HCT116 (cell line): Measurements from ENCODE around the gene CDKAL1. TPM values are rescaled to one million over a fixed set of nuclear protein-coding genes. Genes with fewer than 3 reads are reported as not detected.

Experiments
- ATAC-seq: fragments of 200-7000 bp; cut with Tn5 transposase; 2 replicates; pipeline ENCODE4 v1.9.1; 2020; ENCODE audit warnings: mild to moderate bottlenecking, moderate library complexity
- BruUV-seq: library from RNA; stranded (reverse); fragments of 400-500 nt; replicated peaks from 2 replicates; lab custom pipeline; 2021; lab: Mats Ljungman, UMichigan
- CTCF ChIA-PET: fragments of 300-600 bp; sonication (Branson Sonifier 250); formaldehyde crosslinking; loops from one replicate; lab custom pipeline; 2021; ENCODE audit warnings: antibody characterized with exemption; lab: Charles Lee
- POLR2A ChIA-PET: fragments of 300-600, 350-600 bp; sonication (Branson Sonifier 250); formaldehyde crosslinking; loops from one replicate; lab custom pipeline; 2021; ENCODE audit warnings: antibody characterized with exemption; lab: Charles Lee
- RAD21 ChIA-PET, 2 experiments: fragments of 300-600 bp; sonication (Branson Sonifier 250); formaldehyde crosslinking; loops; one replicate each; lab custom pipeline; 2023; ENCODE audit warnings: low total read pairs in 2 of 2; ENCODE audit not compliant: uncharacterized antibody in 2 of 2, unreplicated experiment in 2 of 2, low non-redundant PET in 1 of 2; lab: Charles Lee
- DNase-seq: peaks from one replicate; pipeline ENCODE4 v3.0.0-alpha.2; 2010; ENCODE audit warnings: low read depth, low spot score
- H2AFZ ChIP-seq: fragments of 200-600 bp; shearing (Covaris generic), sonication (generic); 2 replicates; pipeline ENCODE4 v1.6.1; 2017; ENCODE audit warnings: low read depth, mixed run types, mixed read lengths, antibody characterized with exemption, low read length; ENCODE audit not compliant: poor library complexity, severe bottlenecking
- H3K27ac ChIP-seq: 2 replicates; pipeline ENCODE4 v1.5.1; 2012; ENCODE audit warnings: low read depth, low read length
- H3K27me3 ChIP-seq: fragments of 200-600 bp; sonication (generic); 2 replicates; pipeline ENCODE4 v1.6.1; 2016; ENCODE audit warnings: mixed run types, low read length, mixed read lengths; ENCODE audit not compliant: insufficient read depth
- H3K36me3 ChIP-seq, 2 experiments: fragments of 200-500 bp in 1 of 2; fragments of 200-600 bp in 1 of 2; sonication (Bioruptor generic) in 1 of 2; sonication (generic) in 1 of 2; 2 replicates each; pipeline versions ENCODE4 v1.5.1 to v1.6.1; 2014 to 2016; ENCODE audit warnings: low read length in 2 of 2, inconsistent platforms in 1 of 2, mixed read lengths in 1 of 2, mixed run types in 1 of 2; ENCODE audit not compliant: insufficient read depth in 2 of 2, control insufficient read depth in 1 of 2
- H3K4me1 ChIP-seq, 2 experiments: fragments of 200-600 bp in 1 of 2; sonication (generic) in 1 of 2; 2 replicates each; pipeline versions ENCODE4 v1.5.1 to v1.6.1; 2012 to 2017; ENCODE audit warnings: low read length in 2 of 2, inconsistent platforms in 1 of 2, mild to moderate bottlenecking in 1 of 2, mixed read lengths in 1 of 2, mixed run types in 1 of 2, moderate library complexity in 1 of 2; ENCODE audit not compliant: insufficient read depth in 2 of 2, control insufficient read depth in 1 of 2
- H3K4me2 ChIP-seq: fragments of 200-600 bp; sonication (generic); 2 replicates; pipeline ENCODE4 v1.6.1; 2017; ENCODE audit warnings: mixed run types, low read length, mixed read lengths
- H3K4me3 ChIP-seq, 2 experiments: fragments of 200-600 bp in 1 of 2; sonication (generic) in 1 of 2; replicated peaks in 1 of 2; 2 replicates each; pipeline ENCODE4 v1.5.1; 2011 to 2016; ENCODE audit warnings: low read length in 2 of 2, control low read depth in 1 of 2, low read depth in 1 of 2, mild to moderate bottlenecking in 1 of 2, mixed read lengths in 1 of 2, mixed run types in 1 of 2
- H3K79me2 ChIP-seq: fragments of 200-600 bp; sonication (generic); 2 replicates; pipeline ENCODE4 v1.6.1; 2017; ENCODE audit warnings: mild to moderate bottlenecking, mixed run types, low read length, moderate library complexity, mixed read lengths; ENCODE audit not compliant: insufficient read depth
- H3K9ac ChIP-seq: fragments of 200-600 bp; sonication (generic); 2 replicates; pipeline ENCODE4 v1.6.1; 2016; ENCODE audit warnings: low read length, mixed read lengths
- H3K9me2 ChIP-seq: fragments of 200-600 bp; sonication (generic), shearing (Covaris generic); 2 replicates; pipeline ENCODE4 v1.6.1; 2017; ENCODE audit warnings: mixed run types, mild to moderate bottlenecking, moderate library complexity; ENCODE audit not compliant: insufficient read depth
- H3K9me3 ChIP-seq, 2 experiments: fragments of 200-500 bp in 1 of 2; fragments of 200-600 bp in 1 of 2; sonication (Bioruptor generic) in 1 of 2; sonication (generic) in 1 of 2; 2 replicates each; pipeline ENCODE4 v1.6.1; 2014 to 2017; ENCODE audit warnings: low read length in 2 of 2, mixed read lengths in 2 of 2, inconsistent platforms in 1 of 2, low read depth in 1 of 2, mild to moderate bottlenecking in 1 of 2, mixed run types in 1 of 2, moderate library complexity in 1 of 2; ENCODE audit not compliant: control insufficient read depth in 1 of 2, insufficient read depth in 1 of 2
- H4K20me1 ChIP-seq: fragments of 200-600 bp; sonication (generic), shearing (Covaris generic); 2 replicates; pipeline ENCODE4 v1.6.1; 2017; ENCODE audit warnings: mixed run types, mild to moderate bottlenecking, moderate library complexity; ENCODE audit not compliant: insufficient read depth
- ATF3 ChIP-seq: IDR thresholded peaks from 2 replicates; pipeline ENCODE4 v1.6.1; 2012
- CBX3 ChIP-seq: IDR thresholded peaks from 2 replicates; pipeline ENCODE4 v1.6.1; 2012; ENCODE audit warnings: low read depth
- CEBPB ChIP-seq: IDR thresholded peaks from 2 replicates; pipeline ENCODE4 v1.6.1; 2012; ENCODE audit warnings: low read depth
- CTCF ChIP-seq, 3 experiments: fragments of 200-600 bp in 1 of 3; sonication (generic) in 1 of 3; IDR thresholded peaks in 2 of 3; conservative IDR thresholded peaks in 1 of 3; 2 replicates each; pipeline ENCODE4 v1.5.1; 2012 to 2017; ENCODE audit warnings: low read depth in 2 of 3, low read length in 2 of 3, antibody characterized with exemption in 1 of 3, borderline replicate concordance in 1 of 3, control low read depth in 1 of 3, mild to moderate bottlenecking in 1 of 3, mixed read lengths in 1 of 3, mixed run types in 1 of 3, moderate library complexity in 1 of 3; ENCODE audit not compliant: insufficient read depth in 1 of 3
- EGR1 ChIP-seq: IDR thresholded peaks from 2 replicates; pipeline ENCODE4 v1.6.1; 2012; ENCODE audit warnings: low read depth
- ELF1 ChIP-seq: IDR thresholded peaks from 2 replicates; pipeline ENCODE4 v1.6.1; 2012; ENCODE audit warnings: low read depth, borderline replicate concordance
- EZH2 ChIP-seq: fragments of 200-600 bp; sonication (generic); IDR thresholded peaks from 2 replicates; pipeline ENCODE4 v1.6.1; 2017; ENCODE audit warnings: antibody characterized with exemption, mixed run types
- FOSL1 ChIP-seq: IDR thresholded peaks from 2 replicates; pipeline ENCODE4 v1.6.1; 2012; ENCODE audit warnings: low read depth
- RAD21 ChIP-seq: IDR thresholded peaks from 2 replicates; pipeline ENCODE4 v1.6.1; 2012; ENCODE audit warnings: low read depth, mild to moderate bottlenecking
- REST ChIP-seq: IDR thresholded peaks from 2 replicates; pipeline ENCODE4 v1.6.1; 2012; ENCODE audit warnings: low read depth
- SIN3A ChIP-seq: IDR thresholded peaks from 2 replicates; pipeline ENCODE4 v1.6.1; 2012; ENCODE audit warnings: low read depth
- SP1 ChIP-seq: IDR thresholded peaks from 2 replicates; pipeline ENCODE4 v1.6.1; 2012; ENCODE audit warnings: low read depth
- TCF7L2 ChIP-seq: IDR thresholded peaks from 2 replicates; pipeline ENCODE4 v1.7.0; 2011; ENCODE audit warnings: borderline replicate concordance, inconsistent platforms; ENCODE audit not compliant: insufficient read depth, insufficient read length; ENCODE audit errors: extremely low read depth
- ZNF274 ChIP-seq: fragments of 200-500 bp; sonication (Bioruptor generic); IDR thresholded peaks from 2 replicates; pipeline ENCODE4 v1.6.1; 2014; ENCODE audit warnings: mild to moderate bottlenecking, low read depth, low read length, inconsistent platforms
- intact Hi-C: fragments of 100-400 bp; cut with micrococcal nuclease; formaldehyde crosslinking; loops from 2 replicates; pipeline ENCODE4 v1.10.0; 2022
- total RNA-seq: library from RNA; stranded (reverse); gene quantifications from one replicate; pipeline ENCODE4 v1.2.1, GENCODE V29; 2021; ENCODE audit not compliant: unreplicated experiment

Gene CDKAL1
- total RNA-seq, 1 experiment from 2014 or later, result 14.9 TPM

- Histone ChIP-seq H4K20me1 (no peaks in the 10 kb centered on the region), H3K9me3 (no peaks in the 10 kb centered on the region), H3K4me1 (no peaks in the 10 kb centered on the region), H2AFZ (no peak overlapping the region), H3K27ac (no peak overlapping the region), H3K27me3 (no peaks in the 10 kb centered on the region), H3K36me3 (no peaks in the 10 kb centered on the region), H3K4me2 (no peak overlapping the region), H3K4me3 (no peak overlapping the region), H3K9me2 (no peaks in the 10 kb centered on the region), H3K79me2 (no peaks in the 10 kb centered on the region), H3K9ac (no peak overlapping the region)
- TF ChIP-seq SP1 (no peak), EGR1 (no peak), ZNF274 (no peak), SIN3A (no peak), CTCF (IDR thresholded peaks at IDR 0.05 in 2 of 3, conservative IDR thresholded peaks at IDR 0.05 in 1 of 3; ENCODE audit: borderline replicate concordance in 1 of 3, insufficient read depth in 1 of 3, low read depth in 2 of 3, low read length in 2 of 3) (no peak), RAD21 (no peak), FOSL1 (no peak)
- no TSS peak for BruUV-seq
- DNase-seq (no peak), ATAC-seq (no peak)
- ChIA-PET RAD21 (no interaction called here), CTCF (interaction anchor here (1.1 kb wide), 1 partner anchor 210 kb away, joined by 3 read pairs; no protein-coding TSS in a partner anchor), POLR2A (no interaction called here)
- intact Hi-C loops, result no loop called here
Observed at GRCh38 chr6:20773822-20774221, 239.6 kb downstream of the CDKAL1 start.

- Histone ChIP-seq H3K27me3 (no peaks in the 10 kb centered on the region), H3K9me2 (no peaks in the 10 kb centered on the region), H4K20me1 (no peaks in the 10 kb centered on the region), H3K4me1 (no peaks in the 10 kb centered on the region), H3K27ac (no peak overlapping the region), H3K4me3 (no peak overlapping the region), H3K79me2 (no peaks in the 10 kb centered on the region), H3K9me3 (no peaks in the 10 kb centered on the region), H2AFZ (no peak overlapping the region), H3K9ac (no peak overlapping the region), H3K4me2 (no peak overlapping the region), H3K36me3 (no peaks in the 10 kb centered on the region)
- ChIA-PET RAD21 (no interaction called here), POLR2A (no interaction called here), CTCF (no interaction called here)
- DNase-seq (no peak), ATAC-seq (no peak)
- BruUV-seq, result no TSS peak
- intact Hi-C loops, result no loop called here
- TF ChIP-seq REST (no peak), TCF7L2 (no peak), ELF1 (no peak), ATF3 (no peak), EZH2 (no peak), CBX3 (no peak), CEBPB (no peak)
Observed at GRCh38 chr6:20775981-20776380, 241.7 kb downstream of the CDKAL1 start.
